GM23338 (cell line): ENCODE results near the gene PXYLP1. TPM values are rescaled to one million over a fixed set of nuclear protein-coding genes. Genes with fewer than 3 reads are reported as not detected.

Experiments
- ATAC-seq: fragments of 200-7000 bp; cut with Tn5 transposase; 3 replicates; pipeline ENCODE4 v1.9.1; 2020
- DNase-seq: peaks from one replicate; pipeline ENCODE4 v3.0.0-alpha.2; 2015; ENCODE audit warnings: low spot score
- H2AFZ ChIP-seq: fragments of 200-600 bp; sonication (generic); 2 replicates; pipeline ENCODE4 v1.8.0; 2016; ENCODE audit warnings: antibody characterized with exemption, mild to moderate bottlenecking, moderate library complexity
- H3F3A ChIP-seq: fragments of 200-600 bp; sonication (generic); replicated peaks from 2 replicates; pipeline ENCODE4 v1.8.0; 2017; ENCODE audit warnings: antibody characterized with exemption, mixed run types, low read depth
- H3K27ac ChIP-seq: fragments of 200-600 bp; sonication (generic); 2 replicates; pipeline ENCODE4 v1.6.1; 2016; ENCODE audit warnings: low read depth
- H3K27me3 ChIP-seq: fragments of 200-600 bp; sonication (generic); 2 replicates; pipeline ENCODE4 v1.8.0; 2016; ENCODE audit warnings: mild to moderate bottlenecking, mixed run types, moderate library complexity; ENCODE audit not compliant: insufficient read depth
- H3K36me3 ChIP-seq: fragments of 200-600 bp; sonication (generic); 2 replicates; pipeline ENCODE4 v1.8.0; 2016; ENCODE audit warnings: mild to moderate bottlenecking; ENCODE audit not compliant: insufficient read depth
- H3K4me1 ChIP-seq: fragments of 200-600 bp; sonication (generic); 2 replicates; pipeline ENCODE4 v1.8.0; 2016; ENCODE audit warnings: mild to moderate bottlenecking, moderate library complexity; ENCODE audit not compliant: insufficient read depth
- H3K4me2 ChIP-seq: fragments of 200-600 bp; sonication (generic); 2 replicates; pipeline ENCODE4 v1.7.1; 2017; ENCODE audit warnings: mixed run types
- H3K4me3 ChIP-seq: fragments of 200-600 bp; sonication (generic); 2 replicates; pipeline ENCODE4 v1.6.1; 2016; ENCODE audit warnings: mixed run types
- H3K79me2 ChIP-seq: fragments of 200-600 bp; sonication (generic); replicated peaks from 2 replicates; pipeline ENCODE4 v1.8.0; 2017; ENCODE audit warnings: mild to moderate bottlenecking; ENCODE audit not compliant: insufficient read depth
- H3K9me2 ChIP-seq: fragments of 200-600 bp; sonication (generic); 2 replicates; pipeline ENCODE4 v1.8.0; 2017; ENCODE audit not compliant: insufficient read depth
- H4K20me1 ChIP-seq: fragments of 200-600 bp; sonication (generic); replicated peaks from 2 replicates; pipeline ENCODE4 v1.8.0; 2017; ENCODE audit warnings: mild to moderate bottlenecking; ENCODE audit not compliant: insufficient read depth
- H3K27ac Mint-ChIP-seq: 2 replicates; pipeline ENCODE4 v1.8.0; 2020; ENCODE audit warnings: inconsistent platforms, mild to moderate bottlenecking, moderate library complexity, mixed read lengths
- H3K27me3 Mint-ChIP-seq: 3 replicates; pipeline ENCODE4 v1.8.0; 2022; ENCODE audit warnings: low read depth, mild to moderate bottlenecking, moderate library complexity, mixed read lengths, inconsistent platforms; ENCODE audit not compliant: insufficient read depth, poor library complexity
- H3K36me3 Mint-ChIP-seq: 3 replicates; pipeline ENCODE4 v1.8.0; 2021; ENCODE audit warnings: low read depth, mild to moderate bottlenecking, inconsistent platforms, moderate library complexity, mixed read lengths
- H3K4me1 Mint-ChIP-seq: 3 replicates; pipeline ENCODE4 v1.8.0; 2020; ENCODE audit warnings: mild to moderate bottlenecking, inconsistent platforms, mixed read lengths
- H3K4me3 Mint-ChIP-seq: 3 replicates; pipeline ENCODE4 v1.8.0; 2021; ENCODE audit warnings: moderate library complexity, mild to moderate bottlenecking, inconsistent platforms, mixed read lengths
- H3K9me3 Mint-ChIP-seq: 3 replicates; pipeline ENCODE4 v1.8.0; 2020; ENCODE audit warnings: moderate library complexity, mild to moderate bottlenecking, inconsistent platforms, mixed read lengths
- CREB1 ChIP-seq: fragments of 250-450 bp; sonication (Bioruptor Pico); IDR thresholded peaks from 2 replicates; pipeline ENCODE4 v1.5.0; 2020; ENCODE audit warnings: low read depth, mild to moderate bottlenecking, moderate library complexity
- ETS1 ChIP-seq: IDR thresholded peaks from 2 replicates; pipeline ENCODE4 v1.6.1; 2016; ENCODE audit warnings: antibody characterized with exemption
- EZH2phosphoT487 ChIP-seq: fragments of 200-600 bp; sonication (generic); IDR thresholded peaks from one replicate; pipeline ENCODE4 v1.8.1; 2018; ENCODE audit warnings: antibody characterized with exemption; ENCODE audit not compliant: unreplicated experiment
- JUNB ChIP-seq: IDR thresholded peaks from one replicate; pipeline ENCODE4 v1.6.1; 2016; ENCODE audit warnings: antibody characterized with exemption; ENCODE audit not compliant: unreplicated experiment
- NANOG ChIP-seq: IDR thresholded peaks from 2 replicates; pipeline ENCODE4 v1.6.1; 2016; ENCODE audit warnings: antibody characterized with exemption, borderline replicate concordance
- REST ChIP-seq: IDR thresholded peaks from one replicate; pipeline ENCODE4 v1.6.1; 2018; ENCODE audit warnings: antibody characterized with exemption; ENCODE audit not compliant: unreplicated experiment
- STAT1 ChIP-seq: IDR thresholded peaks from one replicate; pipeline ENCODE4 v1.6.1; 2016; ENCODE audit warnings: antibody characterized with exemption; ENCODE audit not compliant: unreplicated experiment
- ZNF114 ChIP-seq: fragments of 250-450 bp; sonication (Bioruptor Pico); IDR thresholded peaks from 2 replicates; pipeline ENCODE4 v1.5.0; 2020; ENCODE audit warnings: mild to moderate bottlenecking, moderate library complexity
- ZNF331 ChIP-seq: fragments of 250-450 bp; sonication (Bioruptor Pico); IDR thresholded peaks from 2 replicates; pipeline ENCODE4 v1.5.0; 2020; ENCODE audit warnings: low read depth, mild to moderate bottlenecking, moderate library complexity
- polyA plus RNA-seq: library from polyadenylated mRNA; unstranded; fragments of >200 nt; fragmentation: Nextera tagmentation; extraction: Ambion mirVana; gene quantifications from 2 replicates; pipeline ENCODE4 v1.2.1, GENCODE V29; 2016
- total RNA-seq: library from RNA; depleted of rRNA; stranded (reverse); fragments of >200 nt; shearing (Covaris generic); gene quantifications from 2 replicates; pipeline ENCODE4 v1.2.3, GENCODE V29; 2014
- TF ChIP-seq, protein P1 (sequence below): fragments of 250-450 bp; sonication (Bioruptor Pico); IDR thresholded peaks from 2 replicates; pipeline ENCODE4 v1.5.0; 2020; ENCODE audit warnings: mild to moderate bottlenecking, moderate library complexity

PXYLP1 gene
- total and polyA plus RNA-seq, 2 experiments from 2014 or later = 8.9 to 20.1 TPM

- Mint-ChIP-seq H3K4me3 (no peak overlapping the region), H3K36me3 (no peaks in the 10 kb centered on the region; the same call in 2 of the 3 replicates), H3K9me3 (no peaks in the 10 kb centered on the region), H3K4me1 (peaks cover 12% of the 10 kb centered on the region; the same call in 2 of the 3 replicates), H3K27ac (no peak overlapping the region), H3K27me3 (no peaks in the 10 kb centered on the region)
- Histone ChIP-seq H3K4me2 (no peak overlapping the region), H3K4me3 (no peak overlapping the region), H3K9me2 (no peaks in the 10 kb centered on the region), H2AFZ (no peak overlapping the region), H3K4me1 (no peaks in the 10 kb centered on the region), H3K79me2 (no peaks in the 10 kb centered on the region), H3F3A (no peaks in the 10 kb centered on the region), H3K27ac (no peak overlapping the region), H4K20me1 (no peaks in the 10 kb centered on the region), H3K27me3 (no peaks in the 10 kb centered on the region), H3K36me3 (no peaks in the 10 kb centered on the region)
- DNase-seq (no peak), ATAC-seq (no peak)
- TF ChIP-seq, protein P1, sequence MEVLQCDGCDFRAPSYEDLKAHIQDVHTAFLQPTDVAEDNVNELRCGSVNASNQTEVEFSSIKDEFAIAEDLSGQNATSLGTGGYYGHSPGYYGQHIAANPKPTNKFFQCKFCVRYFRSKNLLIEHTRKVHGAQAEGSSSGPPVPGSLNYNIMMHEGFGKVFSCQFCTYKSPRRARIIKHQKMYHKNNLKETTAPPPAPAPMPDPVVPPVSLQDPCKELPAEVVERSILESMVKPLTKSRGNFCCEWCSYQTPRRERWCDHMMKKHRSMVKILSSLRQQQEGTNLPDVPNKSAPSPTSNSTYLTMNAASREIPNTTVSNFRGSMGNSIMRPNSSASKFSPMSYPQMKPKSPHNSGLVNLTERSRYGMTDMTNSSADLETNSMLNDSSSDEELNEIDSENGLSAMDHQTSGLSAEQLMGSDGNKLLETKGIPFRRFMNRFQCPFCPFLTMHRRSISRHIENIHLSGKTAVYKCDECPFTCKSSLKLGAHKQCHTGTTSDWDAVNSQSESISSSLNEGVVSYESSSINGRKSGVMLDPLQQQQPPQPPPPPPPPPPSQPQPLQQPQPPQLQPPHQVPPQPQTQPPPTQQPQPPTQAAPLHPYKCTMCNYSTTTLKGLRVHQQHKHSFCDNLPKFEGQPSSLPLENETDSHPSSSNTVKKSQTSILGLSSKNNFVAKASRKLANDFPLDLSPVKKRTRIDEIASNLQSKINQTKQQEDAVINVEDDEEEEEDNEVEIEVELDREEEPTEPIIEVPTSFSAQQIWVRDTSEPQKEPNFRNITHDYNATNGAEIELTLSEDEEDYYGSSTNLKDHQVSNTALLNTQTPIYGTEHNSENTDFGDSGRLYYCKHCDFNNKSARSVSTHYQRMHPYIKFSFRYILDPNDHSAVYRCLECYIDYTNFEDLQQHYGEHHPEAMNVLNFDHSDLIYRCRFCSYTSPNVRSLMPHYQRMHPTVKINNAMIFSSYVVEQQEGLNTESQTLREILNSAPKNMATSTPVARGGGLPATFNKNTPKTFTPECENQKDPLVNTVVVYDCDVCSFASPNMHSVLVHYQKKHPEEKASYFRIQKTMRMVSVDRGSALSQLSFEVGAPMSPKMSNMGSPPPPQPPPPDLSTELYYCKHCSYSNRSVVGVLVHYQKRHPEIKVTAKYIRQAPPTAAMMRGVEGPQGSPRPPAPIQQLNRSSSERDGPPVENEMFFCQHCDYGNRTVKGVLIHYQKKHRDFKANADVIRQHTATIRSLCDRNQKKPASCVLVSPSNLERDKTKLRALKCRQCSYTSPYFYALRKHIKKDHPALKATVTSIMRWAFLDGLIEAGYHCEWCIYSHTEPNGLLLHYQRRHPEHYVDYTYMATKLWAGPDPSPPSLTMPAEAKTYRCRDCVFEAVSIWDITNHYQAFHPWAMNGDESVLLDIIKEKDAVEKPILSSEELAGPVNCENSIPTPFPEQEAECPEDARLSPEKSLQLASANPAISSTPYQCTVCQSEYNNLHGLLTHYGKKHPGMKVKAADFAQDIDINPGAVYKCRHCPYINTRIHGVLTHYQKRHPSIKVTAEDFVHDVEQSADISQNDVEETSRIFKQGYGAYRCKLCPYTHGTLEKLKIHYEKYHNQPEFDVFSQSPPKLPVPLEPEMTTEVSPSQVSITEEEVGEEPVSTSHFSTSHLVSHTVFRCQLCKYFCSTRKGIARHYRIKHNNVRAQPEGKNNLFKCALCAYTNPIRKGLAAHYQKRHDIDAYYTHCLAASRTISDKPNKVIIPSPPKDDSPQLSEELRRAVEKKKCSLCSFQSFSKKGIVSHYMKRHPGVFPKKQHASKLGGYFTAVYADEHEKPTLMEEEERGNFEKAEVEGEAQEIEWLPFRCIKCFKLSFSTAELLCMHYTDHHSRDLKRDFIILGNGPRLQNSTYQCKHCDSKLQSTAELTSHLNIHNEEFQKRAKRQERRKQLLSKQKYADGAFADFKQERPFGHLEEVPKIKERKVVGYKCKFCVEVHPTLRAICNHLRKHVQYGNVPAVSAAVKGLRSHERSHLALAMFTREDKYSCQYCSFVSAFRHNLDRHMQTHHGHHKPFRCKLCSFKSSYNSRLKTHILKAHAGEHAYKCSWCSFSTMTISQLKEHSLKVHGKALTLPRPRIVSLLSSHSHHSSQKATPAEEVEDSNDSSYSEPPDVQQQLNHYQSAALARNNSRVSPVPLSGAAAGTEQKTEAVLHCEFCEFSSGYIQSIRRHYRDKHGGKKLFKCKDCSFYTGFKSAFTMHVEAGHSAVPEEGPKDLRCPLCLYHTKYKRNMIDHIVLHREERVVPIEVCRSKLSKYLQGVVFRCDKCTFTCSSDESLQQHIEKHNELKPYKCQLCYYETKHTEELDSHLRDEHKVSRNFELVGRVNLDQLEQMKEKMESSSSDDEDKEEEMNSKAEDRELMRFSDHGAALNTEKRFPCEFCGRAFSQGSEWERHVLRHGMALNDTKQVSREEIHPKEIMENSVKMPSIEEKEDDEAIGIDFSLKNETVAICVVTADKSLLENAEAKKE (CRISPR knock-in tag) = no peak
- no peak for TF ChIP-seq ZNF114 (CRISPR knock-in tag)
- TF ChIP-seq REST = no peak
- TF ChIP-seq CREB1 (CRISPR knock-in tag) = no peak
- no peak for TF ChIP-seq STAT1
- no peak for TF ChIP-seq EZH2phosphoT487
- TF ChIP-seq ETS1 = no peak
- TF ChIP-seq ZNF331 (CRISPR knock-in tag) = no peak
- no peak for TF ChIP-seq JUNB
- no peak for TF ChIP-seq NANOG
Observed at GRCh38 chr3:141260630-141260927, 29.0 kb downstream of the PXYLP1 start.
